ENCODE measurements around the gene IPO5.

IPO5 gene

GRCh38 chr13:98054301-98054700 lies 100.8 kb downstream of the IPO5 start:
- CTCF ChIA-PET: interaction anchor here (1.2 kb wide), 1 partner anchor 11 kb away, joined by 3 read pairs; no protein-coding TSS in a partner anchor
- DNase-seq (ENCODE audit: extremely low spot score): no peak
- POLR2A ChIA-PET: no interaction called here
- no peak for TF ChIP-seq CTCF (IDR thresholded peaks at IDR 0.05; ENCODE audit: control extremely low read depth, extremely low read depth, low read depth, missing control alignments)

- TF ChIP-seq CTCF (IDR thresholded peaks at IDR 0.05; ENCODE audit: control extremely low read depth, extremely low read depth, low read depth, missing control alignments): no peak
- no peak for DNase-seq (ENCODE audit: extremely low spot score)
- POLR2A ChIA-PET: no interaction called here
- CTCF ChIA-PET: no interaction called here
Observed at GRCh38 chr13:98055623-98056022, 102.1 kb downstream of the IPO5 start.

GRCh38 chr13:98056839-98057410 lies 103.5 kb downstream of the IPO5 start:
- CTCF ChIA-PET: no interaction called here
- POLR2A ChIA-PET: no interaction called here
- no peak for DNase-seq (ENCODE audit: extremely low spot score)
- no peak for TF ChIP-seq CTCF (IDR thresholded peaks at IDR 0.05; ENCODE audit: control extremely low read depth, extremely low read depth, low read depth, missing control alignments)

DNA sequence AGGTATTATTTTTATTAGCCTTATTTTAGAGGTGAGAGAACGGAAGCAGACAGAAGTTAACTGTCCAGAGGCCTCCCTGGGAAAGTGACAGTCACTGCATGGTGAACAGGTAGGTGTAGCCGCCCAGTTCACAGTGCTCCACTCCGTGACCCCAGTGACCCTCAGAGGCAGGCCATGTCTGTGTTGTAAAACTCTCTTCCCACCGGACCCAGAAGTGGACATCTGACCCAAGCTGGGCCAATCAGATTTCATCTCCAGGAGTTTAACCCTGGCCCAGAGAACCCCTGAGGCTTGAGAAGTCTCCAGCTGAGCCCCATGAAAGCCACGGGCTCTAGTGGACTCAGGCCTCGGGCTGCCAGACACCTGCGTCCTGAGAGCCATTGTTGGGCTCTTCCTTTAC lies 105.8 kb downstream of the IPO5 start:
- no peak for DNase-seq (ENCODE audit: extremely low spot score)
- TF ChIP-seq CTCF (IDR thresholded peaks at IDR 0.05; ENCODE audit: control extremely low read depth, extremely low read depth, low read depth, missing control alignments): no peak
- ChIA-PET CTCF (interaction anchor here (0.6 kb wide), 1 partner anchor 107 kb away, joined by 3 read pairs; no protein-coding TSS in a partner anchor), POLR2A (no interaction called here)

DNA sequence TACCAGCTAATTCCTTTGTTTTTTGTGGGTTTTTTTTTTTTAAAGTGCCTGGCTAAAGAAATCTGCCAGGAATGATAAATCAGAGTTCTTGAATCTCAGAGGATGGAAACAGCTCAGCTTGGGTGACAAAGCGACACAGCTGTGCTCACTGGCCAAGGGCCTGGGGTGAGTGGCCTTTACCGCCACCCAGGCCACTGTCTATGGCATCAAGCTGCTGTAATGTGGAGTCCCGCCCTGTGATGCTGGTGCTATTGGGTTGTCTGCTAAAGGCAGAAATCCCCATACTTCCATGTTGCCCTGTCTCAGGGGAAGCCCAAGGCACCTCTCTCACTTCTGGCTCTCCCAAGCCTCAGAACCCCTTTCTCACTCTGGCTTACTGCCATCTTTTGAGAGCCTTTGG lies 106.8 kb downstream of the IPO5 start:
- POLR2A ChIA-PET: interaction anchor here (0.7 kb wide), 1 partner anchor 648 kb away, joined by 3 read pairs; no protein-coding TSS in a partner anchor
- TF ChIP-seq CTCF (IDR thresholded peaks at IDR 0.05; ENCODE audit: control extremely low read depth, extremely low read depth, low read depth, missing control alignments): no peak
- CTCF ChIA-PET: no interaction called here
- DNase-seq (ENCODE audit: extremely low spot score): no peak

- ChIA-PET CTCF (no interaction called here), POLR2A (no interaction called here)
- no peak for TF ChIP-seq CTCF (IDR thresholded peaks at IDR 0.05; ENCODE audit: control extremely low read depth, extremely low read depth, low read depth, missing control alignments)
- no peak for DNase-seq (ENCODE audit: extremely low spot score)
Observed at GRCh38 chr13:98065468-98065867, 112.0 kb downstream of the IPO5 start.

DNA sequence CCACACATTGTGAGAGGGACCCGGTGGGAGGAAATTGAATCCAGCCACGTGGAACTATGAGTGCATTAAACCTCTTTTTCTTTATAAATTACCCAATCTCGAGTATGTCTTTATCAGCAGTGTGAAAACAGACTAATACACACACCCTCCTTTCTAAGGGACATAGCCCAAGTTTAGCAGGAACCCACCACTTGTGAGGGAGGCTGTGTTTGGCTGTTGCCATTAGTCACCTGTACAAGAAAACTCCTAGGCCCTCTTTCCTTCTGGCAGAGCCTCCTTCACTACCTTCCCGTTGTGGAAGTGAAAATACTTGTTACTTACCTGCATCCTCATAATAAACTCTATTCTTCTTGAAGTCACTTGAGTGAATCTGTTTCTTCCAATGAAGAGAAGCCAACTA lies 113.2 kb downstream of the IPO5 start:
- no peak for TF ChIP-seq CTCF (IDR thresholded peaks at IDR 0.05; ENCODE audit: control extremely low read depth, extremely low read depth, low read depth, missing control alignments)
- CTCF ChIA-PET: no interaction called here
- no peak for DNase-seq (ENCODE audit: extremely low spot score)
- POLR2A ChIA-PET: no interaction called here
